GM19025 (cell line): ENCODE measurements around the gene POLR3GL.
"Not testable (repeated sequence)": the region's sequence is repeated elsewhere in the genome, so short reads cannot be mapped to it uniquely, and the experiment has no call there.

ENCODE experiments used
- ATAC-seq: cut with Tn5 transposase; IDR thresholded peaks from one replicate; pipeline ENCODE4 v1.9.1; 2021; ENCODE audit warnings: mild to moderate bottlenecking, low read depth, moderate library complexity; ENCODE audit not compliant: unreplicated experiment

POLR3GL gene

DNA sequence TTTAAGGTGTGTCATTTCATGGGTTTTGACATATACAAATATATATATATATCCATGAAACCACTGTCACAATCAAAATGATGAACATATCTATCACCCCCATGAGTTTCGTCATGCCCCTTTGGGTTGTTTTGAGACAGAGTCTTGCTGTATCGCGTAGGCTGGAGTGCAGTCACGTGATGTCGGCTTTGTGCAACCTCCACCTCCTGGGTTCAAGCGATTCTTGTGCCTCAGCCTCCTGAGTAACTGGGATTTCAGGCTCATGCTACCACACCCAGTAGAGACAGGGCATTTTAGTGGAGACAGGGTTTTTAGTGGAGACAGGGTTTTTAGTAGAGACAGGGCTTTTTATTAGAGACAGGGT, 49.1 kb downstream of the POLR3GL start:
- no peak for ATAC-seq

DNA sequence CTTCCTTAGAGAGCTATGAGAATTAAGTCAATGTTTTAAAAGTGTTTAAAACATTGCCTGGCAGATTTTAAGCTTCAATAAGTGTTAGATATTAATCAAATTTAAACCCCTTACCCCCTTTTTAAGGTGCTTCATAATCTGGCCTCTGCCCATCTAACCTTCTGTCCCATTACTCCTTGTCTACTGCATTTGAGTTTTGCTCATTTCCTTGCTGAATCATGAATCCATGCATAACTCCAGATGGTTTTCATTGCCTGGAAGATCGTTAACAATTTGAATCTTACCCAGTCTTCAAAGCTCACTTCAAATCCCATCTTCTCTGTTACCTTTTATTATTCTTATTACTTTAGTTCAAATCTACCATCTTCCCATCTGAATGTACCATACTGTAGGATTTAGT, 52.4 kb downstream of the POLR3GL start:
- no peak for ATAC-seq

- no peak for ATAC-seq
Observed at GRCh38 chr1:146019231-146020057, 55.0 kb downstream of the POLR3GL start.

GRCh38 chr1:146020058-146021049, 55.9 kb downstream of the POLR3GL start:
- ATAC-seq = no peak

GRCh38 chr1:146021050-146021445, 56.6 kb downstream of the POLR3GL start:
- ATAC-seq = no peak

DNA sequence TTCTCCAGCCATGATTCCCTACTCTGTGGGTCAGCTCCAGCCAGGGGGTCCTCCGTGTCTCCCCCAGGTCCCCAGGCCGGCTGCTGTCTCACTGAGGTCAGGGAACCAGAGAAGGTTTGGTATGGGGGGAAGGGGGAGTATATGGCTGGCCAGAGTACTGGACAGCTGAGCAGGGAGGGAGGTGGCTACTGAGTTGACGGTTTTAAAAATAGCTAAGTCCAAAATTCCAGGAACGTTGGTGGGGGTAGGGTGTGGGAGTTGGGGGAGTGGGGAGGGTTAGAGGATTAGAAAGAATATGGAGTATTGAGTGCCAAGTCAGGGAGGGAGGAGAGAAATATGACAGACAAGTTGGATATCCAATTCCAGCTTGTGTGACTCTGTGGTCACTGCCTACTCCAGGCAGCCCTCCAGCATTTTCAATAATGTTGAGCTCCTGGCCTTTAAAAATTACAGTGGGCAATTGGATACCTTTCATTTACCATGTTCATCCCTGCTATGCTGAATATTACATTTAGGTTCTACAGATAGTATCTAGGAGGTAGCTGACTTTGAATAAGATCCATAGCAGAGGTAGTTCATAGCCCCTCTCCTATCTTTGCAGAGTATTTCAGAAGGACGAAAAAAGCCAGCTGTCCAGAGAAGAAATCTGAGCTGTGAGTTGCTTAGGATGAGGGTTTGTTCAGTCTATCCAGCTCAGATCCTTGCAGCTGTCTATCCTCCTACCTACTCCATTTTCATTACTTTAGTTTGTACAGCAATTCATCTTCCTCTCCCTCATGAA, 57.3 kb downstream of the POLR3GL start, which contains the start of gene HJV:
TSS of gene HJV (minus strand) at position 114 of the 781 bp plus-strand sequence. CDS start 1,504 bp downstream, outside the sequence.
- no peak for ATAC-seq

GRCh38 chr1:146022403-146023127, 58.1 kb downstream of the POLR3GL start:
- no peak for ATAC-seq

- ATAC-seq = not testable (repeated sequence)
Observed at GRCh38 chr1:146025787-146026495, 61.5 kb downstream of the POLR3GL start.

- ATAC-seq = not testable (repeated sequence)
Observed at GRCh38 chr1:146026650-146027049, 62.2 kb downstream of the POLR3GL start.
